A673 (cell line): ENCODE measurements around the gene PLAC8. TPM values are rescaled to one million over a fixed set of nuclear protein-coding genes. Genes with fewer than 3 reads are reported as not detected.
"Not testable (repeated sequence)": the region's sequence is repeated elsewhere in the genome, so short reads cannot be mapped to it uniquely, and the experiment has no call there.

Experiments
- BruUV-seq: library from RNA; stranded (reverse); fragments of 400-500 nt; replicated peaks from 2 replicates; lab custom pipeline; 2021; lab: Mats Ljungman, UMichigan
- CTCF ChIA-PET: fragments of 300-600 bp; sonication (Branson Sonifier 250); formaldehyde crosslinking; loops from one replicate; lab custom pipeline; 2022; ENCODE audit warnings: antibody characterized with exemption; lab: Charles Lee
- POLR2A ChIA-PET: fragments of 300-600 bp; sonication (Branson Sonifier 250); formaldehyde crosslinking; loops from one replicate; lab custom pipeline; 2022; ENCODE audit warnings: antibody characterized with exemption; ENCODE audit not compliant: low non-redundant PET; lab: Charles Lee
- DNase-seq: peaks from one replicate; pipeline ENCODE4 v3.0.0-alpha.2; 2015; ENCODE audit warnings: low spot score
- H3K27ac ChIP-seq: fragments of 200-600 bp; sonication (generic); 2 replicates; pipeline ENCODE4 v1.5.1; 2016; ENCODE audit warnings: mixed run types, low read depth, mild to moderate bottlenecking, mixed read lengths, antibody characterized with exemption, low read length; ENCODE audit not compliant: poor library complexity, severe bottlenecking
- H3K27me3 ChIP-seq: fragments of 200-600 bp; sonication (generic); replicated peaks from 2 replicates; pipeline ENCODE4 v1.6.1; 2017; ENCODE audit warnings: mixed run types, low read depth, mild to moderate bottlenecking, mixed read lengths, antibody characterized with exemption, low read length; ENCODE audit not compliant: insufficient read depth, poor library complexity
- H3K36me3 ChIP-seq: fragments of 200-600 bp; sonication (generic); 2 replicates; pipeline ENCODE4 v1.6.1; 2016; ENCODE audit warnings: mixed run types, mild to moderate bottlenecking, mixed read lengths, antibody characterized with exemption, low read length; ENCODE audit not compliant: insufficient read depth, poor library complexity, severe bottlenecking
- H3K4me1 ChIP-seq: fragments of 200-600 bp; sonication (generic); 2 replicates; pipeline ENCODE4 v1.6.1; 2017; ENCODE audit warnings: mixed run types, mild to moderate bottlenecking, mixed read lengths, antibody characterized with exemption, low read length; ENCODE audit not compliant: insufficient read depth, poor library complexity, severe bottlenecking
- H3K4me3 ChIP-seq: fragments of 200-600 bp; sonication (generic); 2 replicates; pipeline ENCODE4 v1.5.1; 2016; ENCODE audit warnings: low read depth, mixed run types, mild to moderate bottlenecking, mixed read lengths, low read length; ENCODE audit not compliant: poor library complexity, severe bottlenecking
- H3K9me3 ChIP-seq: fragments of 200-600 bp; sonication (generic); 2 replicates; pipeline ENCODE4 v1.6.1; 2016; ENCODE audit warnings: mixed run types, low read depth, mild to moderate bottlenecking, mixed read lengths, antibody characterized with exemption, low read length; ENCODE audit not compliant: poor library complexity, severe bottlenecking
- EZH2 ChIP-seq: fragments of 200-600 bp; sonication (generic); IDR thresholded peaks from 2 replicates; pipeline ENCODE4 v1.6.1; 2017; ENCODE audit warnings: borderline replicate concordance, low read depth, mild to moderate bottlenecking, mixed read lengths, antibody characterized with exemption, low read length; ENCODE audit not compliant: poor library complexity, severe bottlenecking
- intact Hi-C: fragments of 100-400 bp; cut with micrococcal nuclease; formaldehyde crosslinking; loops from one replicate; pipeline ENCODE4 v1.10.0; 2022; ENCODE audit not compliant: unreplicated experiment
- total RNA-seq: library from RNA; stranded (reverse); gene quantifications from 2 replicates; pipeline ENCODE4 v1.2.3, GENCODE V29; 2021
- TF ChIP-seq, protein P1 (sequence below): fragments of 300-800, 200-600 bp; sonication (generic); conservative IDR thresholded peaks from 2 replicates; pipeline ENCODE4 v1.5.1; 2017; ENCODE audit warnings: low read depth, mild to moderate bottlenecking, antibody characterized with exemption, low read length, moderate library complexity, mixed read lengths

Gene PLAC8
- total RNA-seq, 1 experiment from 2014 or later, result 0.41 TPM

DNA sequence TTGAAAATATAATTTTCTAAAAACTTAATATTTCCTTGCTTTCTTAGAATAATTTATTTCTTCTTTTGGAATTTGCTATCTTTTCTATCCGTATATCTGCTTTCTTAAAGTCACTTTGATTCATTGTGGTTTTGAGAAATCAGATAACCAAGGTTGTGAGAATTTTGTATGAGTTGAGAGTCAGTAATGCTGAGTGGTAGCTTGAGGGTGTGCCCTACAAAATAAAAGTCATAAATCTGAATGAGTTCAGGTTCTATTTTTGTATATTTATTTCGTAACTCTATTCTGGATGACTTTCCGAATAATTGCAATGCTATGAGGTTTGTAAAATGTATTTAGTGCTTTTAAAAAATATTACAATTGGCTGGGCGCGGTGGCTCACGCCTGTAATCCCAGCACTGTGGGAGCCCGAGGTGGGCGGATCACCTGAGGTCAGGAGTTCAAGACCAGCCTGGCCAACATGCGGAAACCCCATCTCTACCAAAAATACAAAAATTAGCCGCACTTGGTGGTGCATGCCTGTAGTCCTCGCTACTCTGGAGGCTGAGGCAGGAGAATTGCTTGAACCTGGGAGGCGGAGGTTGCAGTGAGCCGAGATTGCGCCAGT, 70.6 kb downstream of the PLAC8 start:
- Histone ChIP-seq H3K27ac (no peak overlapping the region), H3K9me3 (no peaks in the 10 kb centered on the region), H3K36me3 (no peaks in the 10 kb centered on the region), H3K27me3 (no peaks in the 10 kb centered on the region), H3K4me3 (no peak overlapping the region), H3K4me1 (no peaks in the 10 kb centered on the region)
- POLR2A ChIA-PET, result no interaction called here
- TF ChIP-seq EZH2, result no peak
- TF ChIP-seq, protein P1, sequence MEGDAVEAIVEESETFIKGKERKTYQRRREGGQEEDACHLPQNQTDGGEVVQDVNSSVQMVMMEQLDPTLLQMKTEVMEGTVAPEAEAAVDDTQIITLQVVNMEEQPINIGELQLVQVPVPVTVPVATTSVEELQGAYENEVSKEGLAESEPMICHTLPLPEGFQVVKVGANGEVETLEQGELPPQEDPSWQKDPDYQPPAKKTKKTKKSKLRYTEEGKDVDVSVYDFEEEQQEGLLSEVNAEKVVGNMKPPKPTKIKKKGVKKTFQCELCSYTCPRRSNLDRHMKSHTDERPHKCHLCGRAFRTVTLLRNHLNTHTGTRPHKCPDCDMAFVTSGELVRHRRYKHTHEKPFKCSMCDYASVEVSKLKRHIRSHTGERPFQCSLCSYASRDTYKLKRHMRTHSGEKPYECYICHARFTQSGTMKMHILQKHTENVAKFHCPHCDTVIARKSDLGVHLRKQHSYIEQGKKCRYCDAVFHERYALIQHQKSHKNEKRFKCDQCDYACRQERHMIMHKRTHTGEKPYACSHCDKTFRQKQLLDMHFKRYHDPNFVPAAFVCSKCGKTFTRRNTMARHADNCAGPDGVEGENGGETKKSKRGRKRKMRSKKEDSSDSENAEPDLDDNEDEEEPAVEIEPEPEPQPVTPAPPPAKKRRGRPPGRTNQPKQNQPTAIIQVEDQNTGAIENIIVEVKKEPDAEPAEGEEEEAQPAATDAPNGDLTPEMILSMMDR, result no peak
- intact Hi-C loops, result no loop called here
- no TSS peak for BruUV-seq
- DNase-seq, result no peak
- CTCF ChIA-PET, result no interaction called here

DNA sequence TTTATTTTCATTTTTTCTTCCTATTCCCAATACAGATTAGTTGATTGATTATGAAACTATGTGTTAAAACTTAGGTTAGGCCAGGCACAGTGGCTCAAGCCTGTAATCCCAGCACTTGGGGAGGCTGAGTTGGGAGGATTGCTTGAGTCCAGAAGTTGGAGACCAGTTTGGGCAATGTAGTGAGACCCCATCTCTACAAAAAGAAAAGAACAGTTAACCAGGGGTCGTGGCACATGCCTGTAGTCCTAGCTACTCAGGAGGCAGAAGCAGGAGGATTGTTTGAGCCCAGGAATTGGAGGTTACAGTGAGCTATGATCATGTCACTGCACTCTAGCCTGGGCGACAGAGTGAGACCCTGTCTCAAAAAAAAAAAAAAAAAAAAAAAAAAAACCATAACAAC, 71.4 kb downstream of the PLAC8 start:
- H3K9me3 ChIP-seq, CTCF ChIA-PET, POLR2A ChIA-PET, intact Hi-C loops, DNase-seq, BruUV-seq, H3K4me1 ChIP-seq, H3K4me3 ChIP-seq, H3K27ac ChIP-seq, H3K27me3 ChIP-seq, H3K36me3 ChIP-seq: not testable (repeated sequence)

DNA sequence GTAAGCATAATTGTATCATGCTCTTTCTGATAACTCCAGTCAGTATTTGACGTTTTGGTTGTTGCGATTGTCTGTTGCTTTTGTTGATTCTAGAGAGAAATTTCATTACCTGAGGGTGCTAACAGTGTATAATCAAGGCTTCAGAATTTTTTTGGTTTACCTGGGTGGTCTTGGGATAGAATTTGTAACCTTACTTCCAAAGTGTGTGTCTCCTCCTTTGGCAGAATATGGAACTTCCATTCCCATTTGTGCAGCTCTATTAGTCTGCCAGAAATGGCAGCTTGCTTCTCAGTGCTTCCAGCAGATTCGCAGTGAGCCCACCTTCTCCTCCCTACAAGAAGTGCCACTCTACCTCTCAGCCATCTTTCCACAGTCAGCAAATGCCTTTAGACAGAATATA, 74.3 kb downstream of the PLAC8 start:
- H3K27me3 ChIP-seq, result no peaks in the 10 kb centered on the region
- TF ChIP-seq, protein P1, result no peak
- TF ChIP-seq EZH2, result no peak
- no peak overlapping the region for H3K27ac ChIP-seq
- CTCF ChIA-PET, result no interaction called here
- H3K36me3 ChIP-seq, result no peaks in the 10 kb centered on the region
- no TSS peak for BruUV-seq
- H3K9me3 ChIP-seq, result no peaks in the 10 kb centered on the region
- H3K4me1 ChIP-seq, result no peaks in the 10 kb centered on the region
- no peak overlapping the region for H3K4me3 ChIP-seq
- intact Hi-C loops, result no loop called here
- POLR2A ChIA-PET, result no interaction called here
- no peak for DNase-seq

Other genes with a start within 250 kb of the PLAC8 start
- 96.9 and 98.2 TPM in 2 replicates for gene SEC31A, start 223.6 kb downstream of the PLAC8 start, total RNA-seq
- 3.8 and 4.2 TPM in 2 replicates for gene THAP9, start 214.0 kb downstream of the PLAC8 start, total RNA-seq
- gene LIN54, start 103.9 kb downstream of the PLAC8 start, total RNA-seq, result 14.8 and 16.0 TPM in 2 replicates
- 25.5 and 27.2 TPM in 2 replicates for gene COPS4, start 79.5 kb downstream of the PLAC8 start, total RNA-seq
- 12.6 and 15.3 TPM in 2 replicates for gene COQ2, start 170.1 kb upstream of the PLAC8 start, total RNA-seq
- gene HPSE, start 220.1 kb upstream of the PLAC8 start, total RNA-seq, result 0.84 and 1.2 TPM in 2 replicates